ENCODE data around the gene HOXA13.
A peak's percentile ranks its signal among the peaks of the same experiment; 100 is the strongest.

Gene HOXA13

GRCh38 chr7:27235387-27236311 lies 35.8 kb upstream of the HOXA13 start:
- DNase-seq = peak; percentile 18

GRCh38 chr7:27229448-27229847 lies 29.6 kb upstream of the HOXA13 start:
- DNase-seq = no peak

GRCh38 chr7:27224983-27225934 lies 25.4 kb upstream of the HOXA13 start:
- no peak for DNase-seq

- no peak for DNase-seq
These were observed 24.2 kb upstream of the HOXA13 start for GRCh38 chr7:27223941-27224575.

GRCh38 chr7:27221201-27221797 lies 21.4 kb upstream of the HOXA13 start:
- DNase-seq = no peak

- DNase-seq = no peak
These were observed 20.6 kb upstream of the HOXA13 start for GRCh38 chr7:27220440-27220955.

- DNase-seq = no peak
These were observed 19.9 kb upstream of the HOXA13 start for GRCh38 chr7:27219821-27220220.

- DNase-seq = no peak
These were observed 18.1 kb upstream of the HOXA13 start for GRCh38 chr7:27217951-27218350.

- DNase-seq = no peak
These were observed 15.5 kb upstream of the HOXA13 start for GRCh38 chr7:27215356-27215755.

GRCh38 chr7:27214239-27214950 lies 14.5 kb upstream of the HOXA13 start:
- no peak for DNase-seq

GRCh38 chr7:27213433-27214238 lies 13.7 kb upstream of the HOXA13 start:
- DNase-seq = no peak

- no peak for DNase-seq
These were observed 12.9 kb upstream of the HOXA13 start for GRCh38 chr7:27212497-27213432.

GRCh38 chr7:27211764-27212204 lies 11.9 kb upstream of the HOXA13 start:
- DNase-seq = no peak

GRCh38 chr7:27211084-27211446 lies 11.2 kb upstream of the HOXA13 start:
- DNase-seq = no peak

GRCh38 chr7:27210441-27211083 lies 10.7 kb upstream of the HOXA13 start:
- DNase-seq = peak; percentile 52

- DNase-seq = no peak
These were observed 10.1 kb upstream of the HOXA13 start for GRCh38 chr7:27209933-27210440.

GRCh38 chr7:27208998-27209397 lies 9.1 kb upstream of the HOXA13 start:
- no peak for DNase-seq

GRCh38 chr7:27207348-27207985 lies 7.6 kb upstream of the HOXA13 start:
- no peak for DNase-seq

All from NCI-H510A treated with DMSO at 0.1 percent for 48 hours (cell line).